Measurements from ENCODE around the gene STRN3.
"Not testable (repeated sequence)": the region's sequence is repeated elsewhere in the genome, so short reads cannot be mapped to it uniquely, and the experiment has no call there.

The STRN3 gene

GRCh38 chr14:30908826-30909225 is 117.4 kb downstream of the STRN3 start:
- Mint-ChIP-seq H3K27ac (no peak overlapping the region), H3K4me3 (no peak overlapping the region), H3K4me1 (no peaks in the 10 kb centered on the region), H3K36me3 (peaks cover 7% of the 10 kb centered on the region), H3K27me3 (no peaks in the 10 kb centered on the region), H3K9me3 (no peaks in the 10 kb centered on the region)
- ATAC-seq (ENCODE audit: low read depth) (no peak), DNase-seq (ENCODE audit: low spot score in 2 of 2) (no peak)

GRCh38 chr14:30907659-30908057 is 118.5 kb downstream of the STRN3 start:
- Mint-ChIP-seq H3K4me1 (no peaks in the 10 kb centered on the region), H3K9me3 (no peaks in the 10 kb centered on the region), H3K4me3 (no peak overlapping the region), H3K36me3 (peaks cover 7% of the 10 kb centered on the region), H3K27me3 (no peaks in the 10 kb centered on the region), H3K27ac (no peak overlapping the region)
- ATAC-seq (ENCODE audit: low read depth) (no peak), DNase-seq (ENCODE audit: low spot score in 2 of 2) (no peak)

- Mint-ChIP-seq H3K27me3 (no peaks in the 10 kb centered on the region), H3K4me1 (no peaks in the 10 kb centered on the region), H3K27ac (no peak overlapping the region), H3K9me3 (no peaks in the 10 kb centered on the region), H3K36me3 (peaks cover 8% of the 10 kb centered on the region), H3K4me3 (no peak overlapping the region)
- DNase-seq (ENCODE audit: low spot score in 2 of 2) (peak in 1 of 2 donors; percentile 1), ATAC-seq (ENCODE audit: low read depth) (peak; percentile 39)
Measured at GRCh38 chr14:30906752-30907658, 119.2 kb downstream of the STRN3 start.

GRCh38 chr14:30903285-30904124 is 122.7 kb downstream of the STRN3 start:
- no peak overlapping the region for H3K4me3 Mint-ChIP-seq
- H3K4me1 Mint-ChIP-seq: peaks cover 3% of the 10 kb centered on the region
- H3K9me3 Mint-ChIP-seq: no peaks in the 10 kb centered on the region
- H3K27me3 Mint-ChIP-seq: no peaks in the 10 kb centered on the region
- peak overlapping the region; percentile 47 for H3K27ac Mint-ChIP-seq
- DNase-seq (ENCODE audit: low spot score in 2 of 2): no peak
- no peak for ATAC-seq (ENCODE audit: low read depth)
- peaks cover 10% of the 10 kb centered on the region for H3K36me3 Mint-ChIP-seq

GRCh38 chr14:30897121-30897520 is 129.1 kb downstream of the STRN3 start:
- DNase-seq (ENCODE audit: low spot score in 2 of 2); H3K4me1 Mint-ChIP-seq; H3K9me3 Mint-ChIP-seq; H3K27me3 Mint-ChIP-seq; ATAC-seq (ENCODE audit: low read depth); H3K4me3 Mint-ChIP-seq; H3K27ac Mint-ChIP-seq: not testable (repeated sequence)
- peaks cover 26% of the 10 kb centered on the region for H3K36me3 Mint-ChIP-seq

GRCh38 chr14:30896435-30896834 is 129.7 kb downstream of the STRN3 start:
- Mint-ChIP-seq H3K4me1 (peaks cover 5% of the 10 kb centered on the region), H3K27ac (peak overlapping the region; percentile 56), H3K4me3 (no peak overlapping the region), H3K27me3 (no peaks in the 10 kb centered on the region), H3K36me3 (peaks cover 24% of the 10 kb centered on the region), H3K9me3 (no peaks in the 10 kb centered on the region)
- ATAC-seq (ENCODE audit: low read depth): no peak
- no peak for DNase-seq (ENCODE audit: low spot score in 2 of 2)

- no peak overlapping the region for H3K27ac Mint-ChIP-seq
Measured at GRCh38 chr14:30894923-30895515, 131.2 kb downstream of the STRN3 start.

GRCh38 chr14:30893819-30894218 is 132.4 kb downstream of the STRN3 start:
- no peak overlapping the region for H3K27ac Mint-ChIP-seq
- no peaks in the 10 kb centered on the region for H3K9me3 Mint-ChIP-seq
- H3K4me1 Mint-ChIP-seq: peaks cover 2% of the 10 kb centered on the region
- no peak overlapping the region for H3K4me3 Mint-ChIP-seq
- peaks cover 22% of the 10 kb centered on the region for H3K36me3 Mint-ChIP-seq
- DNase-seq (ENCODE audit: low spot score in 2 of 2): no peak
- no peak for ATAC-seq (ENCODE audit: low read depth)
- no peaks in the 10 kb centered on the region for H3K27me3 Mint-ChIP-seq

More at GRCh38 chr14:30894923-30895515, 131.2 kb downstream of the STRN3 start:
- no peak overlapping the region for H3K4me3 Mint-ChIP-seq
- DNase-seq (ENCODE audit: low spot score in 2 of 2): no peak
- H3K36me3 Mint-ChIP-seq: peaks cover 24% of the 10 kb centered on the region
- ATAC-seq (ENCODE audit: low read depth): no peak
- no peaks in the 10 kb centered on the region for H3K9me3 Mint-ChIP-seq
- H3K4me1 Mint-ChIP-seq: peaks cover 5% of the 10 kb centered on the region
- H3K27me3 Mint-ChIP-seq: no peaks in the 10 kb centered on the region

- H3K4me1 Mint-ChIP-seq: peaks cover 4% of the 10 kb centered on the region
- no peaks in the 10 kb centered on the region for H3K9me3 Mint-ChIP-seq
- DNase-seq (ENCODE audit: low spot score in 2 of 2) (no peak), ATAC-seq (ENCODE audit: low read depth) (no peak)
- H3K36me3 Mint-ChIP-seq: peaks cover 10% of the 10 kb centered on the region
- no peak overlapping the region for H3K4me3 Mint-ChIP-seq
- H3K27ac Mint-ChIP-seq: peak overlapping the region; percentile 29
- no peaks in the 10 kb centered on the region for H3K27me3 Mint-ChIP-seq
Measured at GRCh38 chr14:30889244-30889594, 137.0 kb downstream of the STRN3 start.

GRCh38 chr14:30888480-30889243 is 137.5 kb downstream of the STRN3 start:
- Mint-ChIP-seq H3K36me3 (peaks cover 10% of the 10 kb centered on the region), H3K9me3 (no peaks in the 10 kb centered on the region), H3K4me3 (no peak overlapping the region), H3K27ac (peak overlapping the region; percentile 29), H3K4me1 (peaks cover 4% of the 10 kb centered on the region), H3K27me3 (no peaks in the 10 kb centered on the region)
- no peak for DNase-seq (ENCODE audit: low spot score in 2 of 2)
- ATAC-seq (ENCODE audit: low read depth): no peak

GRCh38 chr14:30885840-30886740 is 140.1 kb downstream of the STRN3 start:
- no peak overlapping the region for H3K27ac Mint-ChIP-seq
- no peak overlapping the region for H3K4me3 Mint-ChIP-seq
- no peaks in the 10 kb centered on the region for H3K9me3 Mint-ChIP-seq
- H3K27me3 Mint-ChIP-seq: no peaks in the 10 kb centered on the region
- peaks cover 12% of the 10 kb centered on the region for H3K36me3 Mint-ChIP-seq
- ATAC-seq (ENCODE audit: low read depth): no peak
- H3K4me1 Mint-ChIP-seq: peaks cover 4% of the 10 kb centered on the region
- DNase-seq (ENCODE audit: low spot score in 2 of 2): no peak

GRCh38 chr14:30884901-30885300 is 141.3 kb downstream of the STRN3 start:
- Mint-ChIP-seq H3K27me3 (no peaks in the 10 kb centered on the region), H3K4me3 (no peak overlapping the region), H3K27ac (no peak overlapping the region), H3K9me3 (no peaks in the 10 kb centered on the region), H3K4me1 (peaks cover 4% of the 10 kb centered on the region), H3K36me3 (peaks cover 12% of the 10 kb centered on the region)
- ATAC-seq (ENCODE audit: low read depth) (no peak), DNase-seq (ENCODE audit: low spot score in 2 of 2) (no peak)

All from memory B cell (primary cell).